NCI-H524 (cell line): Measurements from ENCODE around the gene SLC2A13.
"Not testable (repeated sequence)": the region's sequence is repeated elsewhere in the genome, so short reads cannot be mapped to it uniquely, and the experiment has no call there.

ENCODE experiments used
- DNase-seq, 2 experiments: peaks; one replicate each; lab custom pipeline; 2025; lab: John Stamatoyannopoulos, UW

Gene SLC2A13

DNA sequence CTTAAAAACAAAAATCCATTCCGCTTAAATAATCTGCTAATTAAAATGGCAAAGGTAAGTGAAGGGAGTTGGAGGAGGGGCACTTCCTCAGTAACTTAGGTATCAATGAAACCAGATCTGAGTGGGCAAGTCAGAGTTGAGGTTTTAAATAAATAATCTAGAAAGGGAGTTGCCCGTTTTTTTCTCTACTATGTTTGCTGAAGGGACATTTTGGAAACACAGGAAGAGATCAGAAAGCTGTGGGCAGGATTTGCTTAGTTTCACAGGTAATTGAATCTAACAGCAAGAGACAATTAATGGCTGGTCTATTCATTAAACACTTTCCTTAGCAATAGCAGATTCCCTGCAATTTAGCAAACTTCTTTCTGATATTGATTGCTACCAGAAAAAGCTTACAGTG is 300.2 kb downstream of the SLC2A13 start:
- no peak for DNase-seq

GRCh38 chr12:39804898-39805297 is 301.0 kb downstream of the SLC2A13 start:
- no peak for DNase-seq

GRCh38 chr12:39804479-39804878 is 301.4 kb downstream of the SLC2A13 start:
- DNase-seq, result no peak

DNA sequence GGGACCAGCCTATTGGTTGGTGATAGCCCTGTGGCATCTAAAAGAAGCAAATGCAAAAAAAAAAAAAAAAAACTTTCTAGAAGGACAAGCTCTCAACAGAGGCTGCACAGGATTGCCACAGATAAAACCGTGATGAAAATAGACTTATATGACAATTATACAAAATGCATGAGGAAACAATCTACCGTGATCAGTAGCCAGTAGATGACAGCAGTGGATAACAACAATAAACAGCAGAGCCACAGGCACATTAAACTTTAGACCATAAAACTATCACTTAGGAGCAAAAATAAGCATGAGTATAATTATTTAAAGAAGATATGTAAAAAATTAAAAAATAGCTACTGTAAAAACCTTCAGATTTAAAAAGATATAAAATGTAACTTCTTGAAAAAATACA is 302.7 kb downstream of the SLC2A13 start:
- DNase-seq, result no peak

GRCh38 chr12:39798977-39799376 is 306.9 kb downstream of the SLC2A13 start:
- DNase-seq, result no peak

DNA sequence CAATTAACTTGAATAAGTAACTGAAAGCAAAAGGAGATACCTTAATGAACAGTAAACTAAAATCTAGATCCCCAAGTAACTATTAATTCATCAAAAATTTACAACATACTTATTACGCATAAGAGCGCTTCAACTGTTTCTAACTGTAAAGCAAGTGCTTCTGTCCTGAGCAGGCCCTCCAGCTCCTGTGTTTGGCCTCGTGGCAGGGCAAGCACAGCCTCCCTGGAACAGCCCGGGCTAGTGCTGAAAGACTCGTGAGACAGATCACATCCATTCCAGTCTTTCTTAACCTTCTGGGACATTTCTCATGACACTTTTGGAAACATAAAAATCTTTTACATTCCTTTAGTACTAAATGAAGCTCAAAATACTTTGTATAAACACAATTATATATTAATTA is 307.5 kb downstream of the SLC2A13 start:
- DNase-seq, result no peak

DNA sequence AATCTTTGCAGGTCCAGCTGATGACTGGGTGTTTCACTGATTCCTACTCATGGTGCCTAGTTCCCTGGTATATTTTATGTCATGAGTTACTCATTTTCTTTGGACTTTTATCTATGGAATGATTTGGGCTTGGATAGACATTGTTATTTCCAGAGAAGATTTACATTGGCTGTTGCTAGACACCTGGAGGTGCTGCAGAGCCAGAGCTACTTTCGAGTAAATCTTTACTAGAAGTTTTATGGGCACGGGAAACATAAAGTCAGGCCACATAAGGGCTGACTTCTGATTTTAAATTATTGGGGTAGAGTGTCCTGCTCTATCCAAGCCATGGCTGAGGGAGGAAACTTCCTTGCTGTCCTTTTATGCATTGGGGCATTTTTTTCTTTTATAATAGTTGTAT is 310.4 kb downstream of the SLC2A13 start:
- DNase-seq, result no peak

GRCh38 chr12:39792938-39793337 is 312.9 kb downstream of the SLC2A13 start:
- no peak for DNase-seq

- DNase-seq, result no peak
Observed at GRCh38 chr12:39788239-39788638, 317.6 kb downstream of the SLC2A13 start.

DNA sequence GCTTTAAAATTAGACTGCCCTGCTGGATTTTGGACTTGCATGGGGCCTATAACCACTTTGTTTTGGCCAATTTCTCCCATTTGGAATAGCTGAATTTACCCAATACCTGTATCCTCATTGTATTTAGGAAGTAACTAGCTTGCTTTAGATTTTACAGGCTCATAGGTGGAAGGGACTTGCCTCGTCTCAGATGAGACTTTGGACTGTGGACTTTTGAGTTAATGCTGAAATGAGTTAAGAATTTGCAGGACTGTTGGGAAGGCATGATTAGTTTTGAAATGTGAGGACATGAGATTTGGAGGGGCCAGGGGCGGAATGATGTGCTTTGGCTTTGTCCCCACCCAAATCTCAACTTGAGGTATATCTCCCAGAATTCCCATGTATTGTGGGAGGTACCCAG is 320.1 kb downstream of the SLC2A13 start:
- not testable (repeated sequence) for DNase-seq

DNA sequence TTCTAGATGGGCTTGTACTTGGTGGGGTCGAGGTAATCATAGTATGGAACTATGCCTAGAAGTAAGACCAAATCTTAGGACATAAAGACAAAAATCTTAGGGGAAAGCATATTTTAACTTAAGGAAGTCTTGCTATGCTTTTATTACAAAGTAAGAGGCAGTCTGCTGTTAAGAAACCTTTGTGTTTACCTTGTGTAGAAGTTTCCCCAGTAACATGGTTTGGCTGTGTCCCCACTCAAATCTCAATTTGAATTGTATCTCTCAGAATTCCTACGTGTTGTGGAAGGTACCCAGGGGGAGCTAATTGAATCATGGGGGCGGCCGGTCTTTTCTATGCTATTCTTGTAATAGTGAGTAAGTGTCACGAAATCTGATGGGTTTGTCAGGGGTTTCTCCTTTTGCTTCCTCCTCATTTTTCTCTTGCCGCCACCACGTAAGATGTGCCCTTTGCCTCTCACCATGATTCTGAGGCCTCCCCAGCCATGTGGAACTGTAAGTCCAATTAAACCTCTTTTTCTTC is 323.8 kb downstream of the SLC2A13 start:
- DNase-seq, result no peak

- no peak for DNase-seq
Observed at GRCh38 chr12:39780913-39781446, 324.9 kb downstream of the SLC2A13 start.

- DNase-seq, result no peak
Observed at GRCh38 chr12:39780411-39780912, 325.4 kb downstream of the SLC2A13 start.

- DNase-seq, result no peak
Observed at GRCh38 chr12:39779768-39780340, 326.0 kb downstream of the SLC2A13 start.

- DNase-seq, result no peak
Observed at GRCh38 chr12:39777465-39777864, 328.4 kb downstream of the SLC2A13 start.

DNA sequence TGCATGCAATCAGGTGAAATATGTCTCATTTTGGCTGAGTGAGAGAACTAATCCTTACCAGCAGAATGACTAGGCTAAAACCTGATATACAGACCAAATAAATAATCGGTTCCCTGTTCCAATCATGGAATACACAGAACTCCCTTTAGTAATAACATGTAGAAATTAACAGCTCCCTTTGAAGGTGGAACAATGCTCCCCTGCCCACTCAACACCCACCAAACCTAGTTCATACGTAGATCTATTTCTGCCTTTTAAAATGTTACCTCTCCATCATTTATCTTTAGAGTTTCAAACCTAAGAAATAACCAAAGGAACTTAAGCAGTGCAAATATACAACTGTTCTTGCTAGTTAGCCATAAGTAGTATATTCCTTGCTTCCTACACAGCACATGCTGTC is 332.6 kb downstream of the SLC2A13 start:
- no peak for DNase-seq

GRCh38 chr12:39772821-39773259 is 333.0 kb downstream of the SLC2A13 start:
- peak in 1 of 2 experiments; percentile 3 for DNase-seq

DNA sequence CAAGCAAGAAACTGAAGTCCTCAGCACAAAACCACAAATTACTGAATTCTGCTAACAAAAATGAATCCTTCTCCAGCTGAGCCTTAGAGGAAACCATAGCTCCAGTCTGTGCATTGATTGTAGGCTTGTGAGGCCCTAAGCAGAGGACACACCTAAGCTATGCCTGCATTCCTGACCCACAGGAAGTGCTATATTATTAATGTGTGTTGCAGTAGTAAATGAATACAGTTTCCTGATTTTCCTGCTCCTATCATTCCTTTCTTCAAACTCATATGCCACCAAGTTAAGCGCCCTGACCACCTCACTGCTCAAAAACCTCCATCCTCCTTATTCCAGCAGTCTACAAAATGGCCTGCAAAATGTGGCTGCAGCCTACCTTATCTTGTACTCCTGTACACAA is 334.4 kb downstream of the SLC2A13 start:
- DNase-seq, result no peak

DNA sequence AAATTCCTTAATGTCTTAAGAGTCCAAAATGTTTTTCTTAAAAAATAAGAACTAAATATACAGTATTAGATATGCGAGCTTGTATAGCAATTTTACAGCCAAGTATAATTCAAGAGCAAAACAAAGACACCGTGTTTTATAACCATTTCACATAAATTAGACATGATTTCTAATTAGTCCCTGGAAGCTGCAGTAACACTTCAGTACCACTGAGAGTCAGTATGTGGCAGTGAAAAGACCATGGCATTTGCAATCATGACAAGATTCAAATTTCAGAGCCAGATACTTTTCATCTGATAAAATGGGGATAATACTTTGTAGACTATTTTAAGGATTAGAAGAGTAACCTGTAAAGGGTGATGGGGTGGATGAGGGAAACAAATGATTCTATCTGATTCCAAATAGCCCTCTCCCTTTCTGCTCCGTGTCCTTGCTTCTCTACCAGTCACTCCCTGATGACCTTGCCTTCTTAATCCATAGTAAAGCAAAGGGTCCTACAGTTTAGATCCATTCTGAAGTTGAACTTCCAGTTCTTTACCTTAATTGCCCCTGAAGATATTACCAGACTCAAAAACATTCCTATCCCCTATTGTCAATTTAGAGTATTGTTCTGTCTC is 340.8 kb downstream of the SLC2A13 start:
- peak in 1 of 2 experiments; percentile 40 for DNase-seq

- DNase-seq, result no peak
Observed at GRCh38 chr12:39763890-39764169, 342.1 kb downstream of the SLC2A13 start.

DNA sequence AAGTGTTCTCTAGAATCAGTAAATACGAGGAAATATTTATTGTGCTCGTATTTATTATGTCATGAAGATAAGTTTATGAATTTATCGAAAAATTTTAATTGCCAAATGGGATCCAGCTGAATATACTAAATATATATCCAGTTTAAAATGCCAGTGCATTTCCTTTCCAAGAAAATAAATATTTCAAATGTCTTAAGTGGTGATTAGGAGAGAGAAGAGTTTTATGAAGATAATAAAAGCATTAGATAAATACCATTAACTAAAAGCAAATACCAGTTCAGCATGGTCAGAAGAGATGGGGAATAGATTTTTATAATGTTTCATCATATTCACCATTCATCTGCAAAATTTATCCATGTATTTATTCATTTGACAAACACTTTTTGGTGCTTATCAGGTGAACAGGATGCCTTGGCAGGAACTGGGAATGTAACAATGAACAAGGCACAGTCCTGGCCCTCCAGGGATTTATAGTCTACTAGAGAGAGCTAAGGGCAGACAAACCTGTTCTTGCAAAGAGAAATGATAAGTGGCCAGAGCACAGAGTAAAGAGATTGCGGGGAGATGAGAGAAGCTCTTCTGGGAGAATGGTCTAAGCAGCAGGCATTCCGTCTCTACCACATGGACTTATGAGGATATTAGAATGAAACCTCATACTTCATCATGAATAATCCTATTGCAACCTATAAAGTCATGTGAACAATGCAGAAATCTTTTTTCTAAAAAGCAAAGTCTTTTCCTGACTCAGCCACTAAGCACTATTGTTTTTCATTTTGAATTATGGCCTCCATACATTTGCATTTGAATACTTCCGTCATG is 342.6 kb downstream of the SLC2A13 start:
- no peak for DNase-seq

- no peak for DNase-seq
Observed at GRCh38 chr12:39755478-39755877, 350.4 kb downstream of the SLC2A13 start.
